Measurements from ENCODE around the gene RAPGEF5. TPM values are rescaled to one million over a fixed set of nuclear protein-coding genes. Genes with fewer than 3 reads are reported as not detected.

RAPGEF5 gene
- total and polyA plus RNA-seq, 10 donors, result 10.2 to 335 (median 184) TPM

GRCh38 chr7:22373911-22374310 lies 17.0 kb upstream of the RAPGEF5 start:
- Histone ChIP-seq H3K4me3 (no peak overlapping the region), H3K27ac (no peak overlapping the region), H3K4me1 (peaks cover 0 to 13% (median 3%) of the 10 kb centered on the region in 6 donors), H3K27me3 (replicated peaks in 1 of 7) (no peaks in the 10 kb centered on the region), H3K9me3 (no peaks in the 10 kb centered on the region), H3K36me3 (no peaks in the 10 kb centered on the region)
- no peak for DNase-seq
- intact Hi-C loops (cut with DNase I; ENCODE audit: low total_unique reads), result no loop called here
- TF ChIP-seq POLR2A (IDR thresholded peaks at IDR 0.05) (no peak), CTCF (IDR thresholded peaks at IDR 0.05 in 8 of 11, conservative IDR thresholded peaks at IDR 0.05 in 3 of 11) (no peak), POLR2AphosphoS5 (IDR thresholded peaks at IDR 0.05) (no peak)
- WGBS, 5 donors, result 77 to 87% (median 83%) methylated on average over 2 of the region's 2 CpGs

- no peak for DNase-seq
- H3K36me3 ChIP-seq, result no peaks in the 10 kb centered on the region
- no peak for TF ChIP-seq POLR2A (IDR thresholded peaks at IDR 0.05)
- TF ChIP-seq POLR2AphosphoS5 (IDR thresholded peaks at IDR 0.05), result no peak
- TF ChIP-seq CTCF (IDR thresholded peaks at IDR 0.05 in 8 of 11, conservative IDR thresholded peaks at IDR 0.05 in 3 of 11), result no peak
- WGBS, 5 donors, result 63 to 78% (median 71%) methylated on average over 3 of the region's 3 CpGs
- H3K9me3 ChIP-seq, result no peaks in the 10 kb centered on the region
- intact Hi-C loops (cut with DNase I; ENCODE audit: low total_unique reads), result no loop called here
- no peak overlapping the region for H3K27ac ChIP-seq
- no peaks in the 10 kb centered on the region for H3K27me3 ChIP-seq (replicated peaks in 1 of 7)
- H3K4me3 ChIP-seq, result no peak overlapping the region
- peaks cover 0 to 13% (median 3%) of the 10 kb centered on the region in 6 donors for H3K4me1 ChIP-seq
Measured at GRCh38 chr7:22373388-22373787, 16.4 kb upstream of the RAPGEF5 start.

- intact Hi-C loops (cut with DNase I; ENCODE audit: low total_unique reads), result no loop called here
- Histone ChIP-seq H3K36me3 (no peaks in the 10 kb centered on the region), H3K27ac (no peak overlapping the region), H3K9me3 (no peaks in the 10 kb centered on the region), H3K27me3 (replicated peaks in 1 of 7) (no peaks in the 10 kb centered on the region), H3K4me3 (no peak overlapping the region), H3K4me1 (peaks cover 0 to 9% (median 3%) of the 10 kb centered on the region in 6 donors)
- TF ChIP-seq CTCF (IDR thresholded peaks at IDR 0.05 in 8 of 11, conservative IDR thresholded peaks at IDR 0.05 in 3 of 11) (no peak), POLR2A (IDR thresholded peaks at IDR 0.05) (no peak), POLR2AphosphoS5 (IDR thresholded peaks at IDR 0.05) (no peak)
- DNase-seq, result no peak
- WGBS, 5 donors, result 88 to 94% (median 91%) methylated on average over 6 of the region's 6 CpGs
Measured at GRCh38 chr7:22372863-22373262, 15.9 kb upstream of the RAPGEF5 start.

- intact Hi-C loops (cut with DNase I; ENCODE audit: low total_unique reads), result no loop called here
- TF ChIP-seq CTCF (IDR thresholded peaks at IDR 0.05 in 8 of 11, conservative IDR thresholded peaks at IDR 0.05 in 3 of 11), result no peak
- TF ChIP-seq POLR2A (IDR thresholded peaks at IDR 0.05), result no peak
- no peak for TF ChIP-seq POLR2AphosphoS5 (IDR thresholded peaks at IDR 0.05)
- H3K4me1 ChIP-seq, result peaks cover 0 to under 1% (median 0%) of the 10 kb centered on the region in 6 donors
- no peak for DNase-seq
- H3K4me3 ChIP-seq, result no peak overlapping the region
- H3K9me3 ChIP-seq, result no peaks in the 10 kb centered on the region
- no peaks in the 10 kb centered on the region for H3K36me3 ChIP-seq
- H3K27me3 ChIP-seq (replicated peaks in 1 of 7), result no peaks in the 10 kb centered on the region
- no peak overlapping the region for H3K27ac ChIP-seq
Measured at GRCh38 chr7:22371878-22372277, 14.9 kb upstream of the RAPGEF5 start.
